Transverse colon (tissue), 4 donors: ENCODE measurements around the gene STARD10. TPM values are rescaled to one million over a fixed set of nuclear protein-coding genes. Genes with fewer than 3 reads are reported as not detected.
A peak's percentile ranks its signal among the peaks of the same experiment; 100 is the strongest.

ENCODE experiments used
- DNase-seq: peaks from one replicate; pipeline ENCODE4 v3.0.0-alpha.2; 2019
- H3K27ac ChIP-seq, 4 donors: fragments of 200-600 bp; sonication (generic); 2 replicates each; pipeline ENCODE4 v1.5.1; 2016 to 2018; ENCODE audit warnings: inconsistent platforms in 4 of 4
- H3K27me3 ChIP-seq: fragments of 200-600 bp; sonication (generic); 2 replicates; pipeline ENCODE4 v1.5.1; 2017; ENCODE audit warnings: inconsistent platforms
- H3K36me3 ChIP-seq, 4 donors: fragments of 200-600 bp; sonication (generic); 2 replicates each; pipeline ENCODE4 v1.5.1; 2017 to 2019; ENCODE audit warnings: inconsistent platforms in 4 of 4
- H3K4me1 ChIP-seq, 4 donors: fragments of 200-600 bp; sonication (generic); 2 replicates each; pipeline ENCODE4 v1.5.1; 2017 to 2020; ENCODE audit warnings: inconsistent platforms in 4 of 4
- H3K4me3 ChIP-seq, 4 donors: fragments of 200-600 bp; sonication (generic); 1 replicate in 1 of 4; 2 replicates in 3 of 4; pipeline versions ENCODE4 v1.5.1 to v1.6.1; 2017 to 2019; ENCODE audit warnings: inconsistent platforms in 4 of 4
- H3K9me3 ChIP-seq, 2 donors: fragments of 200-600 bp; sonication (generic); 2 replicates each; pipeline ENCODE4 v1.5.1; 2017 to 2019; ENCODE audit warnings: inconsistent platforms in 2 of 2
- EP300 ChIP-seq: sonication (generic); formaldehyde crosslinking; IDR thresholded peaks from one replicate; pipeline ENCODE4 v1.6.1; 2017; ENCODE audit warnings: antibody characterized with exemption, low read depth
- POLR2A ChIP-seq: fragments of 450-650 bp; IDR thresholded peaks from one replicate; pipeline ENCODE4 v1.6.1; 2016; ENCODE audit warnings: antibody characterized with exemption, mild to moderate bottlenecking, moderate library complexity
- POLR2AphosphoS5 ChIP-seq, 3 donors: sonication (generic); formaldehyde crosslinking; IDR thresholded peaks; one replicate each; pipeline ENCODE4 v1.6.1; 2016; ENCODE audit warnings: antibody characterized with exemption in 3 of 3
- WGBS, 2 donors: methylation state at CpG; one replicate each; pipeline ENCODE4 v1.1.5; 2018; ENCODE audit warnings: low coverage in 1 of 2; 5-methylcytosine and 5-hydroxymethylcytosine counted together
- in situ Hi-C, 4 donors: fragments of 200-750 bp; cut with MboI; loops; one replicate each; pipeline versions ENCODE4 v1.15.0 to v1.15.1; 2017; ENCODE audit warnings: low sequenced_read_pairs in 3 of 4, low pct_ligation_motif_present in 1 of 4, low pct_unique_long_range_greater_than_20kb in 1 of 4
- intact Hi-C: fragments of 100-400 bp; cut with DNase I; formaldehyde crosslinking; loops from one replicate; pipeline ENCODE4 v1.15.1; 2023; ENCODE audit warnings: low total_unique reads
- total RNA-seq, 4 donors: library from RNA; depleted of rRNA; stranded (reverse); fragments of >200 nt; gene quantifications; one replicate each; pipeline ENCODE4 v1.1.0, GENCODE V29; 2016
- TF ChIP-seq, protein P1 (sequence below), 5 experiments: fragments of 200-600 bp in 3 of 5; fragments of 450-650 bp in 2 of 5; sonication (generic) in 3 of 5; IDR thresholded peaks; 1 replicate in 2 of 5; 2 replicates in 3 of 5; pipeline ENCODE4 v1.5.1; 2016 to 2017; ENCODE audit warnings: antibody characterized with exemption in 5 of 5, inconsistent platforms in 3 of 5, mild to moderate bottlenecking in 2 of 5, moderate library complexity in 1 of 5

Gene STARD10
- total RNA-seq, 4 donors from 2014 or later: 82.7 to 714 (median 225) TPM

DNA sequence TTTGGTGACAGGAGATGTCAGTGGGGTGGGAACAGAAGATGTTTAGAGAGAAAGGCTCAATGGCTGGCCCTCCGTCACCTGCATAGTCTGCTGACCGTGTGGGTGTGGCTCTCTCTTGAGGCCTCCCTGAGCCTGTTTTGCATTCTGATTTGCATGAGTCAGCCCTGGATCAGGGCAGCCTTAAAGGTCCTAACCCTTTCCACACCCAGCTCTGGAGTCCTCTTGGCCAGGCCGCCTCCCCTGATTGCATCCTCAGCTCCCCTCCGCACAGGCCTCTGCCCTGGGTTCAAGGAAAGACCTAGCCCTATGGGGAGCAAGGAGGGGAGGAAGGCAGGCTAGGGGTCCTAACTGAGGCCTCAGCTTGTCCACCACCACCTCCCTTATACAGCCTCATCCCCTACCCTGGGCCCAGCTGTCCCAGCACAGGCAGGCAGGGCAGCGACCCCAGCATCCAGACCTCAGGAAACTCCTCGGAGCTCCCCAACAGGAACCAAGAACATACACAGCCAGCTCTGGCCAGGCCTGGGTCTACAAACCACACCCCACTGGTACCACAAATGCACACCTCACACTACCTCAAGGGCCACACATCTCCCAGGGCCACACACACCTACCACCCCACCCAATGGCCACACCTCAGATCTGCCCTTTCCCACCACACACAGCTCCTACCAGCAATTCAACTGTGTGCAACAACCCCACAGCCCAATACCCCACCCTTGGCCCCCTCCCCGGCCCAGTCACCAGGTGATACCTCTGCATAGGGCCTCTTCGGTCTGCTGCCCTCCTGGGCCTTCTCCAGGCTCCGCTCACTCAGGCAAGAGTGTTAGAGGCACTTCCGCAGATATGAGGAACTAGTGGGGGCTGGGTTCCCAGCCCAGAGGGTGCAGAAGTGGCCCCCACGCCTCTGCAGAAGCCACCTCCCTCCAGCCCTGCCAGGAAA is 55.4 kb downstream of the STARD10 start:
- H3K27ac ChIP-seq: peak overlapping the region; percentile 11 to 67 (median 60)
- H3K9me3 ChIP-seq: no peaks in the 10 kb centered on the region
- in situ Hi-C loops: no loop called here
- TF ChIP-seq POLR2A: peak; percentile 12
- TF ChIP-seq, protein P1, sequence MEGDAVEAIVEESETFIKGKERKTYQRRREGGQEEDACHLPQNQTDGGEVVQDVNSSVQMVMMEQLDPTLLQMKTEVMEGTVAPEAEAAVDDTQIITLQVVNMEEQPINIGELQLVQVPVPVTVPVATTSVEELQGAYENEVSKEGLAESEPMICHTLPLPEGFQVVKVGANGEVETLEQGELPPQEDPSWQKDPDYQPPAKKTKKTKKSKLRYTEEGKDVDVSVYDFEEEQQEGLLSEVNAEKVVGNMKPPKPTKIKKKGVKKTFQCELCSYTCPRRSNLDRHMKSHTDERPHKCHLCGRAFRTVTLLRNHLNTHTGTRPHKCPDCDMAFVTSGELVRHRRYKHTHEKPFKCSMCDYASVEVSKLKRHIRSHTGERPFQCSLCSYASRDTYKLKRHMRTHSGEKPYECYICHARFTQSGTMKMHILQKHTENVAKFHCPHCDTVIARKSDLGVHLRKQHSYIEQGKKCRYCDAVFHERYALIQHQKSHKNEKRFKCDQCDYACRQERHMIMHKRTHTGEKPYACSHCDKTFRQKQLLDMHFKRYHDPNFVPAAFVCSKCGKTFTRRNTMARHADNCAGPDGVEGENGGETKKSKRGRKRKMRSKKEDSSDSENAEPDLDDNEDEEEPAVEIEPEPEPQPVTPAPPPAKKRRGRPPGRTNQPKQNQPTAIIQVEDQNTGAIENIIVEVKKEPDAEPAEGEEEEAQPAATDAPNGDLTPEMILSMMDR (IDR thresholded peaks at IDR 0.05): no peak
- no peaks in the 10 kb centered on the region for H3K36me3 ChIP-seq
- intact Hi-C loops: no loop called here
- H3K27me3 ChIP-seq: no peaks in the 10 kb centered on the region
- H3K4me3 ChIP-seq: peak overlapping the region in 1 of 4 donors; percentile 8
- peaks cover 14 to 60% (median 29%) of the 10 kb centered on the region in 4 donors for H3K4me1 ChIP-seq
- whole genome bisulfite sequencing, 2 donors: 83% methylated on average over 10 of the region's 11 CpGs; no CpG with 5 or more reads in 1 of the 2 donors
- DNase-seq: no peak

DNA sequence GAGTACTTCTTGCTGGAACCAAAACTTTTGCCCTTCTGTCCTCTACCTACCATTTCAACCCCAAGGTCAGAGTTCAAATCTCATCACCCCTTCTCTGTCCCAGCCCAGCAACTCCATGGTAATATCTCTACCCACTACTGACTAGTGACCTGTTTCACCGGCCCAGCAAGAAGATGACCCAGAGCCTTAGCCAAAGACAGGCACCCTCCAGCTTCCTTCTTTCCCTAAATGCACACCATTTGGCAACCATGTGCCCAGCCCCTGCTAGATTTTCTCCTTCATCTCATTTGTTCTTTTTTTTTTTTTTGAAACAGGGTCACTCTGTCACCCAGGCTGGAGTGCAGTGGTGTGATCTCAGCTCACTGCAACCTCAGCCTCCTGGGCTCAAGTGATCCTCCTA is 56.5 kb downstream of the STARD10 start:
- intact Hi-C loops: no loop called here
- DNase-seq: no peak
- Histone ChIP-seq H3K27ac (peak overlapping the region; percentile 11 to 76 (median 66)), H3K27me3 (no peaks in the 10 kb centered on the region), H3K4me1 (peaks cover 12 to 56% (median 22%) of the 10 kb centered on the region in 4 donors), H3K9me3 (no peaks in the 10 kb centered on the region), H3K36me3 (no peaks in the 10 kb centered on the region), H3K4me3 (no peak overlapping the region)
- in situ Hi-C loops: no loop called here
- no peak for TF ChIP-seq EP300
- no peak for TF ChIP-seq POLR2AphosphoS5 (IDR thresholded peaks at IDR 0.05)
- TF ChIP-seq, protein P1 (IDR thresholded peaks at IDR 0.05): no peak
- no peak for TF ChIP-seq POLR2A
- WGBS, 2 donors: 85 to 100% methylated on average over 1 of the region's 1 CpG

DNA sequence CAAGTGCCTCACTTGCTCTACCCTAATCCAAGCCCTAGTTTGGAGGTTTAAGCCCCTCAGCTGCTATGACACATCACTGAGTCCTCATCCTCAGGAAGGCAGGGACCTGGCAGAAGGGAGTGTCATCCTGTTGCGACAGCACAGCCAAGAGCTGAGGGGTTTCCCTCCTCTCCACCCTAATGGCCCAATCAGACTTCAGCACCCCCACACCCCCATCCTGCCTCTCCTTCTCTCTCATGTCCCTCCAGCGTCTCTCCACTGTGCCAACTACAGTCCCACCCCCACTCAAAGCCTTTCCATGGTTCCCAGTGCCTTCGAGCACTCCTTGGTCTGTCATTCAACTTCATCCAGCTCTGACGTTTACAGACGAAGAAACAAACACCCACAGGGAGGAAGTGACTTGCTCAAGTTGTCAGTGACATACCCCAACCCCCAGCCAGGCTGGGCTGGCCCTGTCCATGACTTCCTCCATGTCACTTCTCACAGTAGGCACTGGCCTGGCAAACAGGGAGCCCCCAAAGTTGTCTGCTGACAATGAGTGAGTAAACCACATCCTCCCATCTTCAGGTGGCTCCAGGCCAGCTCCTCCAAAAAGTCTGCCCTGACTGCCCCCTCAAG is 57.3 kb downstream of the STARD10 start:
- in situ Hi-C loops (no loop called here), intact Hi-C loops (no loop called here)
- Histone ChIP-seq H3K27ac (peak overlapping the region; percentile 11 to 76 (median 66)), H3K27me3 (no peaks in the 10 kb centered on the region), H3K9me3 (no peaks in the 10 kb centered on the region), H3K36me3 (no peaks in the 10 kb centered on the region), H3K4me3 (no peak overlapping the region), H3K4me1 (peaks cover 4 to 48% (median 15%) of the 10 kb centered on the region in 4 donors)
- 60% methylated on average over 5 of the region's 5 CpGs; no CpG with 5 or more reads in 1 of the 2 donors for WGBS, 2 donors
- no peak for DNase-seq
- TF ChIP-seq POLR2A (no peak), POLR2AphosphoS5 (IDR thresholded peaks at IDR 0.05) (no peak), EP300 (no peak)
- TF ChIP-seq, protein P1 (IDR thresholded peaks at IDR 0.05): no peak

DNA sequence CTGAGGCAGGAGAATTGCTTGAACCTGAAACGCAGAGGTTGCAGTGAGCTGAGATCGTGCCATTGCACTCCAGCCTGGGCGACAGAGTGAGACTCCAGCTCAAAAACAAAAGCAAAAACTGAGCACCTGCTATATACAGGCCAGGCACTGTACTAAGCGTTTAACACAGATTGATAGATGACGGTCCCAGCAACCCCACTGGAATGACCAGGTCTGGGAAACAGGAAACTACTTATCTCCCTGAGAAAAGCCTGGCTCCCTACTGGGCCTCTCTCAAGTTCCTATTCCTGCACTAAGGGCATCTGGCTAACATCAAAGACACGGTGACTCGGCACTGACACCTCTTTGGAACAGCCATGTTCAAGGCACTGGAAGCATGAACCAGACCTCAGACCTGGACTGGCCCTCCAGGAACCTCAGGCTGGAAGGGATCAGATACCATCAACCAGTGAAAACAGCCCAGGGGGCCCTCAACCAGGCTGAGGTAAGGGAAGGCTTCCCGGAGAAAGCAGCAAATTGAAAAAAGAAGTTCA is 58.3 kb downstream of the STARD10 start:
- in situ Hi-C loops (no loop called here), intact Hi-C loops (no loop called here)
- TF ChIP-seq EP300 (no peak), POLR2A (no peak), POLR2AphosphoS5 (IDR thresholded peaks at IDR 0.05) (peak; percentile 70 to 84 (median 73))
- TF ChIP-seq, protein P1 (IDR thresholded peaks at IDR 0.05): no peak
- WGBS, 2 donors: 57 to 79% methylated on average over 1 to 8 of the region's 8 CpGs
- no peak for DNase-seq
- peak overlapping the region; percentile 11 to 76 (median 44) for H3K27ac ChIP-seq
- H3K27me3 ChIP-seq: no peaks in the 10 kb centered on the region
- no peaks in the 10 kb centered on the region for H3K9me3 ChIP-seq
- H3K4me1 ChIP-seq: peaks cover 4 to 40% (median 11%) of the 10 kb centered on the region in 4 donors
- no peak overlapping the region for H3K4me3 ChIP-seq
- no peaks in the 10 kb centered on the region for H3K36me3 ChIP-seq
